ENCODE measurements around the gene DNAJB13.

The DNAJB13 gene

DNA sequence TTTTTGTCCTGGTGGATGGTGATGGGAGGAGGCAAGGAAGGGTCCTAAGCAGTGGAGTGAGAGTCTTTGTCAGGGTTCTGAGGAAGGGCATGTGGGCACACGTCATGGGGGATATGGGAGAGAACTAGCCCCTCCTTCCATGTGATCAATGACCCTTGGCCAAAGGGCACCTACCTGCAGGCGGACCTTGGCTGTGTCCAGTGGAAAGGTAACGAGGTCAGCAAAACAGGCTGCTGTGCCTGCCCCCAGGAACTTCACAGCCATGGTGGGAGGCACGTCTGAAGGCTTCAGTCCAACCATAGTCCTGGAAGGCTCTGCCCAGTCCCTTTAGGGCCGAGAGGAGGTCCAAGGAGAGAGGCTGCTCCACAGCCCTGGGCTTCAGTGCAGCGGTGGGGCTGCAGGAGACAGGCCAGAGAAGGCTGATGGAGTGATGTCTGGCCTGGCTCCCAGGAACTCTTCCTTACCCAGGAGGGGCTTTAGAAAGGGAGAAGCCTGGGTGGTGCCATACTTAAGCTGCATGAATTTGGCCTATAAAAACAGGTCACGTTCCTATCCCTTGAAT, 56.0 kb downstream of the DNAJB13 start:
- FAIRE-seq (no peak), DNase-seq (ENCODE audit: insufficient read length, low spot score) (no peak)
- TF ChIP-seq, protein P1, sequence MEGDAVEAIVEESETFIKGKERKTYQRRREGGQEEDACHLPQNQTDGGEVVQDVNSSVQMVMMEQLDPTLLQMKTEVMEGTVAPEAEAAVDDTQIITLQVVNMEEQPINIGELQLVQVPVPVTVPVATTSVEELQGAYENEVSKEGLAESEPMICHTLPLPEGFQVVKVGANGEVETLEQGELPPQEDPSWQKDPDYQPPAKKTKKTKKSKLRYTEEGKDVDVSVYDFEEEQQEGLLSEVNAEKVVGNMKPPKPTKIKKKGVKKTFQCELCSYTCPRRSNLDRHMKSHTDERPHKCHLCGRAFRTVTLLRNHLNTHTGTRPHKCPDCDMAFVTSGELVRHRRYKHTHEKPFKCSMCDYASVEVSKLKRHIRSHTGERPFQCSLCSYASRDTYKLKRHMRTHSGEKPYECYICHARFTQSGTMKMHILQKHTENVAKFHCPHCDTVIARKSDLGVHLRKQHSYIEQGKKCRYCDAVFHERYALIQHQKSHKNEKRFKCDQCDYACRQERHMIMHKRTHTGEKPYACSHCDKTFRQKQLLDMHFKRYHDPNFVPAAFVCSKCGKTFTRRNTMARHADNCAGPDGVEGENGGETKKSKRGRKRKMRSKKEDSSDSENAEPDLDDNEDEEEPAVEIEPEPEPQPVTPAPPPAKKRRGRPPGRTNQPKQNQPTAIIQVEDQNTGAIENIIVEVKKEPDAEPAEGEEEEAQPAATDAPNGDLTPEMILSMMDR (IDR thresholded peaks at IDR 0.05; ENCODE audit: insufficient read depth, missing control alignments) = no peak

DNA sequence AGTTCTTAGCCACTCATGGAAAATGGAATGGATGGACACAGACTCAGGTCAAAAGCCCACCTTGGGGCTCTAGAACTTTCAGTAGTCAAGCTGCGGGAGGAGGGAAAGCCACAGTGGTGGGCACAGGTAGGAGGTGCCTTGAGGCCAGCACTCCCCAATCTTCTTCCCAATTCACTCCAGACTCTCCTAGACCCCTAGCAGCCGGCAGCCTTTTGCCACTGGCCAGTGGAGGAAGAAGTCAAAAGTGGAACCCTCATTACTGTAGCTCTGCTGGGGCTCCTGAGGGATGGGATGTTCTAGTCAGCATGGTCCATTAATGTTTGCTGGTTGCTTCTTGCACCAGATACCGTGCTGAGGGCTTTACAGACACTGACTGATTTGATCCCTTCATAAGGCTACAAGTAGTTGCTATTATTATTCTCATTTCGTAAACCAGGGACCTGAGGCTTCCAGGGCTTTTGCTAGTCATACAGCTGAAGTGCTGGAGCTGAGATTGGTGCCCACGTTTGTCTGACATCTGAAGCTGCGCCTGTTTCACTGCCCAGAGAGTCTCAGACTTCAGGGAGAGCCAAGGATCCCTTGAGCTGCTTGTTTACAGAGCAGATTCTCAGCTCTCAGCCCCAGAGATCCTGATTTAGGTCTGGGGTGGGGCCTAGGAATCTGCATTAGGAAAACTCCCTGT, 57.0 kb downstream of the DNAJB13 start:
- TF ChIP-seq, protein P1 (IDR thresholded peaks at IDR 0.05; ENCODE audit: insufficient read depth, missing control alignments) = no peak
- no peak for FAIRE-seq
- DNase-seq (ENCODE audit: insufficient read length, low spot score) = no peak

DNA sequence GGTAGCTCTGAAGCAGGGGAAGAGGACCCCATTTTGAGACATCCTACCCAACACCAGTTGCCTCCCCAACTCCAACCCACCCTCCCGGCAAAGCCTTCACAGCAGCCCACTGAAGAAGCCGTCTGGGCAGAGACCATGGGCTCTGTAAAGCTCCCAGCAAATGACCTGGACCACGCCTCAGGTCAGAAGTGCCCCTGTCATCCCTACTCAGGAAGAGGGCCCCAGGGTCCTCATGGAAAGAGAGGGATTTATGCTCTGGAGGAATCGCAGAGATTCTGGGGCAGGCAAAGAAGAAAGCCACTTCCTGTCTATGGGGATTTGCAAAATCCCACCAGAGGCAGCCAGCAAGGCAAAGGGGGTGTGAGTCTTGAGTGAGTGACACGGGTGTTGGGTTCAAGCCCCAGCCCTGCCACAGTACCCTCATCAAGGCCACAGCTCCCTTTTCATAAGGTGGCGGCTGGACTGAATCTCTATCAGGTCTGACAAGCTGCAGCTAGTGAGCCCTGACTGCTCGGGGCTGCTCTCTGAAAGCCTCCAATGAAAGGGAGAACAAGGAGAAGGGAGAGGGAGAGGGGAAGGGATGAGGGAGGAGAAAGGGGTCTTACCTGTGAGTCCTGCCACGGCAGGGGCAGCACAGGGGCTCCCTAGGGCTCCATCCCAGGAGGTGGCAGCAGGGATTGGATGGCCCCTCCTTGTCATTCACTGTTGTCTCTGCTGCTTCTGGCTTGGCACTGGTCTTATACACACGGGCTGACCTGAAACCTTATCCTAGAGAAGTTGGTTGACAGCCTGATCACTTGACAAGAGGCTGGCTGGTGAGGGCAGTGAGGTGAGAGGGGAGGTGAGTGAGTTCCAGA, 57.8 kb downstream of the DNAJB13 start, which contains the start of gene UCP3:
UCP3 (minus strand) TSS at position 713 of the 857 bp plus-strand sequence. CDS start 2,043 bp downstream, outside the sequence.
- FAIRE-seq = no peak
- no peak for DNase-seq (ENCODE audit: insufficient read length, low spot score)
- TF ChIP-seq, protein P1 (IDR thresholded peaks at IDR 0.05; ENCODE audit: insufficient read depth, missing control alignments) = no peak

DNA sequence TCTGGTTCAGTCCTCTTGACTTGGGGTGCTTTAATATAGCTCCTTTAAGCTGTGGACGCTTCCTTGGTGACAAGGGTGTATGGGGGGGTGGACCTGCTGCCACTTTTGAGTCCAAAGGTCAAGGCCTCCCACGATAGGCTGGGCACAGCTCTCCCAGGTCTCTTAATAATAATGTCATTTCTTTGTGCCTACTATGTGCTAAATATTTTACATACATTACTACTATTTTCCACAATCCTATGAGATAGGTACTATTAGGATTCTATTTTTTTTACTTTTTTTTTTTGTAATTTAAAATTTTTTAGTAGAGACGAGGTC, 58.4 kb downstream of the DNAJB13 start:
- DNase-seq (ENCODE audit: insufficient read length, low spot score) = no peak
- no peak for FAIRE-seq
- TF ChIP-seq, protein P1 (IDR thresholded peaks at IDR 0.05; ENCODE audit: insufficient read depth, missing control alignments) = no peak

DNA sequence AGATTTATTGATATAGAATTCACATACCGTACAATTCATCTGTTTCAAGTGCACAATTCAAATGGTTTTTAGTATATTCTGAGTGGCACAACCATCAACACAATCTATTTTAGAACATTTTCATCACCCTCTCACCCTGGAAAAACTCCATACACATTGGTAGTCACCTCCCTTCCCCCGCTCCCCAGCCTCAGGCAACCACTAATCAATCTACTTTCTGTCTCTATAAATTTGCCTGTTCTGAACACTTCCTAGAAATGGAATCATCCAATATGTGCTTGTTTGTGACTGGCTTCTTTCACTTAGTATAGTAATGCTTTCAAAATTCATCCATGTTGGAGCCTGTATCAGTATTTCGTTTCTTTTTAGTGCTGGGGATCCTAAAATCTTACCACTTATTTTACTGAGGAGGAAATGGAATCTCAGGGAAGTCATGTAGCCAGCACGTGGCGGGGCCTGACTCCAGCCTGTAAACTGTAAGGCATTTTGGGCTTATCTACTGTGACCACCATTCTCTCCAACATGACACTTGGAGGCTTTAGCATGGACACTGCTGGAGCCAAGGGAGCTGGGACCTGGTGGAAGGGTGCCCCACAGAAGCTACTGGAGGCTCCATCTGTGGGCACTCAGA, 59.0 kb downstream of the DNAJB13 start:
- TF ChIP-seq, protein P1 (IDR thresholded peaks at IDR 0.05; ENCODE audit: insufficient read depth, missing control alignments) = no peak
- no peak for FAIRE-seq
- DNase-seq (ENCODE audit: insufficient read length, low spot score) = no peak

DNA sequence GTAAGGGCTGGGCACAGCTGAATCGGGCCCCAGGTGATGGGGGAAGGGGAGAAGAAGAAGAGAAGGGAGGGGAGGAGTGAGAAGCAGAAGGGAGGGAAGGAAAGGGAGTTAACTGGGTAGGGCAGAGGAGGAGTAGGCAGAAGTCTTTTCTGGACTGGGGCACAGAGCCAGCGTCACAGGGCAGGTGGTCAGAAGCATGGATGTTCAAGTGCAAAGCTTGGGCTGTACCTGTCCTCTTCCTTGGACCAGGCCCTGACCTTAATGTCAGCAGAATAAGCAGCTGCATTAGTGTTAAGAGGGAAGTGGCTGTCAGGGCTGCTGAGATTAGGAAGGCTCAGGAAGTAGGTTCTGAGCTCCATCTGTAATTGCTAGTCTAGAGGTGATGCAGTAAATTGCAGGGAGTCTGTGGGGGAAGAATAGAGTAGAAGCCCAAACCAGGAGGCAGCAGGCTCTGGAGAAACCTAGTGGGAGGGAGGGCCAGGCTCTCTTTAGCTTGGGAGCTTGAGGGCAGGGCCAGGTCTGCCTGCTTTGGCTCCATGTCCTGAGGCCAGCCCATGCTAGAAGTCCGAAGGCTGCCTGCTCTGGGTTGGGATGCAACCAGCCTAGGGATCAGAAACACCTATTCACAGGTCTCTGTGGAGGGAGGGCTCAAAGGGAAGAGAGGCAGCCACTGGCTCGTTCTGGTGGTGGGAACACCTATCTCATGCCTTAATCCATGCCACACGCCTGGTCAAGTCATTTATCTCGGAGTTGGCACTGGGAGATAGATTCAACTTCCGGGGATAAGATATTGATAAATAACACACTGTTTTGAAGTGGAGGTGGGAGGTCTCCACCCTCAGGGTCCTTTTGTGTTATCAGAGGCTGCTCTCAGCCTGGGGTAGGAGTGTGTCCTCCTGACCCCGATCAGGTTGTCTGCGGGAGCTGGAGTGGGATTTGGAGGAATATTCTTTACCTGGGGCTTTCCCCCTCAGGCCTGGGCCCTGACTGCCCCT, 59.8 kb downstream of the DNAJB13 start:
- TF ChIP-seq, protein P1 (IDR thresholded peaks at IDR 0.05; ENCODE audit: insufficient read depth, missing control alignments) = no peak
- DNase-seq (ENCODE audit: insufficient read length, low spot score) (no peak), FAIRE-seq (no peak)

Measured in D721Med (cell line).